ENCODE data around the gene TBX5.
A peak's percentile ranks its signal among the peaks of the same experiment; 100 is the strongest.

The TBX5 gene

DNA sequence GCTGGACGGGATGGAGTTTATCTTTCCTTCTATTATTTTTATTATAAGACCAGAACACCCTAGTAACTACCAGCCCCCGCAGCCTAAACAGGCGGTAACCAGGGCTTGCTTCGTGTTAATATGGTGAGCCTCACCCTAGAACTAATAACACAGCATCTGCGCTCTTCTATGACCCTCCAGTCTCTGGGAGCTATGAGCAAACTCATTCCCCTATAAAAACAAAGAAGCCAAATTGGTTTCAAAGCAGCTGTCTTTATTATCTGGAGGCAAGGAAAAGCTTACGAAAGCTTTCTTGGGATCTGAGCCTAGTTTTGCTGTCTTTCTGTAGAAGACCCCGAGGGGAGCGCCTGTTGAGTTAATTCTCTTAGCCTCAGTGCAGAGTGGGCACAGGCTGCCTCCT is 85.0 kb downstream of the TBX5 start:
- no peak for DNase-seq (ENCODE audit: low read depth in 2 of 2)

DNA sequence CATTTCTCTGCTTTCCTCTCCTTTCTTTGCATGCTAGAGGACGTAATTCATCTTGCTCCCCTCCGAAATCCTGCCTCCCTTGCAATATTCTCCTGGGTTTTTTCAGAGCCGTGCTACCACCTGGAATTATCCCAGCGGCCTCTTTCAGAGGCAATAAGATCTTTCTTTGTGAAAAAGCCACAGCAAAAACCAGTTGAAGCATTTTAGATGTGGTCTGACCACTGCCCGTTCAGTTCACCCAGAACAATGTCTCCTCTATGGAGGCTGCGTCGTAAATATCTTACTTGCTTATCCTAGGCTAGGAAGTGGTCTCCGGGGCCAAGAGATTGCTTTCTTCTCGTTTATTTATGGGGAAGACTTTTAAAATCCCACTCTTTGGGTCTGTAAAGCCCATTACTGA is 85.8 kb downstream of the TBX5 start:
- no peak for DNase-seq (ENCODE audit: low read depth in 2 of 2)

DNA sequence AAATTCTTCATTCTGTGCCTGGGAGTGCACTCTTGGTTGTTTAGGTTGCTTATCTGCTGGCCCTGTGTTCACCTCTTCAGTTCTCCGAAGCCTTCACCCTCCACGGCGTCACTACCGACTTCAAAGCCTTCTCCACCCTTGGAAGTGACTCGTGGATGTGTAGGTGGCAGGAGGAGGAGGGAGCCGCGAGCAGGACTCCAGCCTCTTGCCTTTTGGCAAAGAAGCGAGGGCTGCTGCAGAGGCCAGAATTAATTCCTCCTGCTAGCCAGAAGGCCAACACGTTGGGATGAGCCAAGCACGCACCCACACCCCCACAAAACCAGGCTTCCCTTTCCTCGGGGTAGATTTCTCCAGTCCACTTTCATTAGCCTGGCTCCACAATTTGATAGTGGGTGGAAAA is 86.5 kb downstream of the TBX5 start:
- DNase-seq (ENCODE audit: low read depth in 2 of 2) = no peak

DNA sequence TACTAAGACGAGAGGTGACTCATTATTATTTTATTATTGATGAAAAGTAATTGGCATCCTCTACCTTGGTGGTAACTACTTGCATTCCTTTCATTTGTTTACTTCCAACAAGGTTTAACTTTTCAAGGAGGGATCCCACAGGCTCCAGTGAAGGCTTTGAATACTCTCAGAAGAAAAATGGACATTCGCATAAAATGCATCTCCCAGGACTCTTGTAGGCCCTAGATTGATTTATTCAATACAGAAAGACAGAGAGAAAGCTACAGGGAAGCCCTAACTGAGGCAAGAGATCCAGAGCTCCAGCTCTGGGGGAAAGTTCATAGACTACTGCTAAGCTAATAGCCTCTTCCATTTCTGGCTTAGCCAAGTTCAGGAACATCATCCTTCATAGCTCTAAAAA is 87.0 kb downstream of the TBX5 start:
- DNase-seq (ENCODE audit: low read depth in 2 of 2) = no peak

DNA sequence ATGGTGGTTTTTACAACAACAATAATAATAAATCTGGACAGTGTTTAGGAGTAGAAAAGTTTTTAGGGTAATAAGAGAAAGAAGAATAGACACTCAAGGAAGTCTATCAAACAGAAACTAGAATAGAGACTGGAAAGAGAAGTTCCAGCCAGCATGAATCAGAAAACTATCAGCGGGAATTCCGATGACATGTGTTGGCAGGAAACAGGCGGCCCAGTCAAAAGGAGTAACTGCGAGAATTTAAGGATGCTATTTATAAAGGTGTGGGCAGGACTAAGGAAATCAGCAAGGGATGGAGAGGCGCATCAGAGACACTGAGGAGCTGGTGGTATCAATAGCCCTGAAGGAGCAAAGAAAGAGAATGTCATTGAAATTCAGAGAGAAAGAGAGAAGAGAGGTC is 89.9 kb downstream of the TBX5 start:
- DNase-seq (ENCODE audit: low read depth in 2 of 2) = peak; percentile 27 to 44

DNA sequence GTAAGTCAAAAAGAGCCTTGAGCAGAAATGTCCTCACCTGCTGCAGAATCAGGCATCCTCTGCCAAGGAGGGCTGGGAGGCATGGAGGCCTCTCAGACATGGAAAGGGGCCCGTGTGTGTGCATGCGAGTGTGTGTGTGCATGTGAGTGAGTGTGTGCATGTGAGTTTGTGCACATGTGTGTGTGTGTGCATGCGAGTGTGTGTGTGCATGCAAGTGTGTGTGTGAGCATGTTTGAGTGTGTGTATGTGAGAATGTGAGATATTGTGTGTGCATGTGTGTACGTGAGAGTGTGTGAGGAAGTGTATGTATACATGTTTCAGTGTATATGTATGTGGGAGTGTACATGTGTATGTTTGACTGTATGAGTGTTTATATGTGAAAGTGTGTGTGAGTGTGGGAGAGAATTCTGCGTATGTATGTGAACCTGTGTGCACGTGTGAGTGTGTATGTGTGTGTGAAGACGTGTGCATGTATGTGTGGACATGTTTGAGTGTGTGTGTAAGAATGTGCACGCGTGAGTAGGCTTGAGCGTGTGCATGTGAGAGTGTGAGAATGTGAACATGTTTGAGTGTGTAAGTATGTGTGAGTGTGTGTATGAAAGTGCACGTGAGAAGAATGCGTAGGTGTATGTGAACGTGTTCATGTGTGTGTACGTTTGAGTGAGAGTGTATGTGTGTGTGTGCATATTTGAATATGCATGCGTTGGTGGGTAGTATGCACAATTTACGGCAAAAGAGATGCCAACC is 90.8 kb downstream of the TBX5 start:
- no peak for DNase-seq (ENCODE audit: low read depth in 2 of 2)

DNA sequence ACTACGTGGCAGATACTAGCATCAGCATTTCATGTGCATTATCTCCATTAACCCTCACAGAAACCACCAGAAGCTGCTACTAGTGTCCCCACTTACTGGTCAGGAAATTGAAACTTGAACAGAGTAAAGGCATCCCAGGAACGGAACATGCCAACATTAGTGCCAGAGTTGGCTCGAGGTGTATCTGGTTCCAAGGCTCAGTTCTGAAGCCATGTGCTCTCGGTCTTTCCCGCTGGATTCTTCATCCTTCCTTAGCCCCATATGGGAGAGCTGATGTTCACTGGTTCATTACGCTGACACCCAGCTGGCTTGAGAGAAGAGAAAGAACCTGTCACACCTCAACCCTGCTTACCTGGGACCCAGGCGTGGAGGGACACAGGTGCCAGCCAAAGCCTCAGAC is 91.5 kb downstream of the TBX5 start:
- DNase-seq (ENCODE audit: low read depth in 2 of 2) = no peak

DNA sequence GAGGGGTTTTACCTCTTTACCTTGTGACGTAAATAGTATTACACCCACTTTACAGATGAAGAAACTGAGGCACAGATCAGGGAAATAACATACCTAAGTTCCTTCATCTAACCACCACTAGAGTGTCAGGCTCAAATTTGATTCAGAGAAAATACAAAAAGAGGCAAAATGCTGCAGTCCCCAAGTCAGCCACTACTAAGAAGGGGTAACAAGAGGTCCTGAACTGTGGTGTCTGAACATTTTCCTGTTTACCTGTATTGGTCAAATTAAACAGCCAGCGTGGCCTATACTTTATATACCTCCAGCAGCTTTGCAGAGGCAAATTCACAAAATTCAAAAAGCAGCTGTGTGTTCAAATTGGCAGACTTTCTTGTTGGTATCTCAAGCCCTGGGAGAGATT is 92.0 kb downstream of the TBX5 start:
- no peak for DNase-seq (ENCODE audit: low read depth in 2 of 2)

DNA sequence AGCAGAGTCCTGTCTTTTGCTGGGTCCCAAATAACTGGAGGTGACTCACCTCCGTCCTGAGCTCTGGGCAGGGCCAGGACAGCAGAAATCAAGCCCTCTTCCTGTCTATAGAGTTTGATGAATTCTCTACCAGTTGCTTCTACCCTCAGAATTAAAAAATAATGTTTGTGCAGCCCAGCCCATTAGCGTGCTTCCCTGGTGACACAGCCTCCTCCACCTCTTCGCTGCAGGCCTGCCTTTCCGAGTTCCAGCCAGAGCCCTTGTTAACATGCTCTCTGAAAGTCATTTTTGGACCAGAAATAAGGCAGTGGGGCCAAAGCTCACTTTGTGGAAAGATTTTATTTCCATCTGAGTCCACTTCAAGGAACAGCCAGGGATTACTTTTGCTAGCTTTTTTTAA is 94.0 kb downstream of the TBX5 start:
- DNase-seq (ENCODE audit: low read depth in 2 of 2) = no peak

DNA sequence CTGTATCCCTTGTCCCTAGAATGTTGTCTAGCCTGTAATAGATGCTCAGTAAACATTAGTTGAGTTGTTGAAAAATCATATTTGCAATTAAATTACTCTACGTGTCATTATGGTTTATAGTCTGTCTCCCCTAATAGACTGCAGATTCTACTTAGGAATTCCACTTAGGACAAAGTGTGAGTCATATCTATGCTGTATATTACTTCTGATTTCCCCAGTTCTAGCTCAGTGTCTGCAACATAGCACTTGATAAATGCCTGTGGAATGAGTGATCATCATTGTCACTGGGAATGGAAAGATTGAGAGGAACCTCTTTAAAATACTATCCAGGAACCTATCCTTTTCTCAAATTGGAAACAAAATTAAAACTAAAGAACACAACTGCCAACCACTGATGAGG is 99.3 kb downstream of the TBX5 start:
- DNase-seq (ENCODE audit: low read depth in 2 of 2) = peak; percentile 72 to 77

DNA sequence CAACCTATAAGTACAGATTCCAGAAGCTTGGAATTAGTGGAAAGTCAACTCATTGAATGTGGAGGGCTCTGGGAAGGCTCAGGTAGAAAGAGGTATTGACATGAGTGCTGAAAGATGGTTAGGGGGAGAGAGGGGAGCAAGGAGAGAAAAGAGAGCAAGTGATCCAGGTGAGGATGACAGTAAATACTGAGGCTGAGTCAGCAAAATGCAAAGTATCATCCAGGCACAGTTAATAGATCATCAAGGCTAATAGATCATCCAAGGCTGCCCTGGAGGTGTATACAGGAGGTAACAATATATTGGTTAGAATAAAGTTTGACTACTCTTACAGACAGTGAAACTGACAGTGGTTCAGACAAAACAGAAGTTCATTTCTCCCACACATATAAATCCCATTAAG is 100.5 kb downstream of the TBX5 start:
- DNase-seq (ENCODE audit: low read depth in 2 of 2) = no peak

Data from fibroblast of skin of left quadriceps (primary cell).